SIG-M5 treated with dmso at 0.1 percent for 504 hours (cell line): ENCODE measurements around the gene ATP10A.
"Not testable (repeated sequence)": the region's sequence is repeated elsewhere in the genome, so short reads cannot be mapped to it uniquely, and the experiment has no call there.

Source experiments
- DNase-seq: peaks from one replicate; lab custom pipeline; 2025; ENCODE audit not compliant: unreplicated experiment; lab: John Stamatoyannopoulos, UW

The ATP10A gene

DNA sequence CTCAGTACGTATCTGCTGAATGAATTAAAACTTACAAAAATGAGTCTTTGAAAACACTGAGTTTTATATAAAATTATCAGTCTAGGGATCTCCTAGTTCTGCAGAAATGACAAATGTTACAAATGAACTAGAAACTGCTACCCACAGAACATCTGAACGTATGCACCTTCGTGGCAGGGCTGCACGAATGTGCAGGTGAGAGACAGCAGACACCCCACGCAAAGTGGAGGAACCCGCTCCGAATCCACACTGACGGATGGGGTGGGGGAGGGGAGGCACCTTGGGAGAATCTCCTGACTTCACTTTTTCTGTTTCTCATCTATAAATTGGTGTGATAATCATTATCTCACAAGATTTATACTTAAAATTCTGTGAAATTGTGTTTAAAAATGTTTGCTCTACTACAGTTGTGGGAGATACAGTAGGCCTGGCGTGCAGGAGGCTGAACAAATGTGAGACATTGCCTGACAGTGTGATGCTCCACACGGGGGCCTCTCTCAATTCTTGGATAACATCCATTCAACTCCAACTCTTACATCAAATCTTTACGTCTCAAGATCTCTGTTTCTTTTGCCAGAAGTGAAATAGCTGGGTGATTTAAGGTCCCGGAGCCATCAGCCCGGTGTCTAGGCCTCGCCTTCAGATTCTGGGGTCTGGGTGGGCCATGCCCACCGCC, 86.9 kb downstream of the ATP10A start:
- DNase-seq, result no peak

GRCh38 chr15:25775317-25775912, 87.7 kb downstream of the ATP10A start:
- DNase-seq, result no peak

DNA sequence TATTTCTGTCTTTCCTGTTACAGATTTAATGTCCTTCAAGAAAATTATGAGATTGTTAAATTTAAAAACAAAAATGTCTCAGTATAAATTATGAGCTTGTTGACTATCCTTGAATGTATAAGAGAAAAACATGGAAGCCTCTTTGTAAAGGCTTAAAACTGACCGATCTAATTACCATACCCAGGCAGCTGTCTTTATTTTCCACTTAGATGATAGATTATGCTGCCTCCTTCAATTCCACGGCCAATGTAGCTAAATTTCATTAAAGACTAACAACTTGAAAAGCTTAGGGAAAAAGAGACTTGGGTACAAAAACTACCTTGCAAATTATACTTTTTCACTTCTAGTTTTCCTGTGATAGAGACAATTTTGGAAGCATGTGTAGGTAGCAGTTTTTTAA, 88.3 kb downstream of the ATP10A start:
- no peak for DNase-seq

DNA sequence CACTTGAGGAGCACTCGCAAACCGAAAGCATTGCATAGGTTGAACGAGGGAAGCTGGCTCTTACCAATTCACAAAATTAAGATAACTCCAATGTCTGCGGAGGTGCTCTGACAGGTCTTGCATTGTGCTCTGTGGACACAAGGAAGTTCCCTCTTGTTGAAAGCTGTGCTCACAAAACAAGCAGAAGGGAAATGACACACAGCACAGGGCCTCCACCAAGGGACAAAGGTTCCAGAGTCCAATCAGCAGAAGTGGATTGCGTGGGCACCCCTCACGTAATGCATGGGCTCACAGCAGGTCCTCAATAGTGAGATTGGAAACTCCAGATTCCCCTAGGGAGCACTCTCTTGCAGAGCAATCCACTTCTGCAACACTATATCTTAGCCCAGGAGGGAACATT, 89.9 kb downstream of the ATP10A start:
- DNase-seq, result no peak

DNA sequence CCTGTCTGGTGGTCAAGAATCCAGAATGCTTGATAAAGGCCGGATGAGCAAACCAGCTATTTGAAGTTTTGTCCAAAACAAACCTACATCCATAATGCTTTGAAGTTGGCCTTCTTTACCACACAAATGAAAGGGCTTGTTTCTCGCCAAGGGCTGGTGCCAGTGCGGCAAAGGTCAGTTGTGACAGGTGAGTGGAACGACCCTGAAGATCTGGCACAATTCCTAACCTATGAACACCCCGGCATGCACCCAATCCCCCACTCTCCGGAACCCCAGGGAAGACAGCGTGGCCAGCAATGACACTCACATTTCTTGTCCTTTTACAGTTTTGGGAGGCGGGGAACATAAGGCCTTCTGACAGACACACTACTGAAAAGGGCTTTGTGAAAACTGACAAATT, 90.6 kb downstream of the ATP10A start:
- DNase-seq, result no peak

DNA sequence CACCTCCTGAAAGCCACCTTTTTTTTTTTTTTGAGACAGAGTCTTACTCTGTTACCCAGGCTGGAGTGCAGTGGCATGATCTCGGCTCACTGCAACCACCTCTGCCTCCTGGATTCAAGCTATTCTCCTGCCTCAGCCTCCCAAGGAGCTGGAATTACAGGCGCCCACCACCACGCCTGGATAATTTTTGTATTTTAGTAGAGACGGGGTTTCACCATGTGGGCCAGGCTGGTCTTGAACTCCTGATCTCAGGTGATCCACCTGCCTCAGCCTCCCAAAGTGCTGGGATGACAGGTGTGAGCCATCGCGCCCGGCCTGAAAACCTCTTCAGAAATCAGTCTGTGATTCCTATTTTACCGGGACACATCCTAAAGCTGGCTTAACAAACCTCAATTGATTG, 91.4 kb downstream of the ATP10A start:
- not testable (repeated sequence) for DNase-seq

GRCh38 chr15:25771338-25771706, 91.8 kb downstream of the ATP10A start:
- DNase-seq, result no peak

GRCh38 chr15:25770618-25771337, 92.3 kb downstream of the ATP10A start:
- DNase-seq, result no peak

DNA sequence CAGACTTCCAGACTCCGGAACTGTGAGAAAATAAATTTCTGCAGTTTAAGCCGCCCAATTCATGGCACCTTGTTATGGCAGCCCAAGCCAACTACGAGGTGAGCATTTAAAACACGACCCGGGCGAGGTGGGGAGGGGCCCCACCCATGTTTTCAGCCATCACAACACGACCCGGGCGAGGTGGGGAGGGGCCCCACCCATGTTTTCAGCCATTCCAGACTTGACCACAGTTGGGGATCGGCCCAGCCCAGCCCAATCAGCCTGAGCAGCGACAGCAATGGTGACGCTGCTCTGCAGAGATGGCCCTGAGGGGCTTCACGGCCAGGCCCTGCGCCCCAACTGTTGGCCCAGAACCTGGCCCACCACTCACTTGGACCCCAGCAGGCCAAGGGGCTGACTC, 93.1 kb downstream of the ATP10A start:
- no peak for DNase-seq

DNA sequence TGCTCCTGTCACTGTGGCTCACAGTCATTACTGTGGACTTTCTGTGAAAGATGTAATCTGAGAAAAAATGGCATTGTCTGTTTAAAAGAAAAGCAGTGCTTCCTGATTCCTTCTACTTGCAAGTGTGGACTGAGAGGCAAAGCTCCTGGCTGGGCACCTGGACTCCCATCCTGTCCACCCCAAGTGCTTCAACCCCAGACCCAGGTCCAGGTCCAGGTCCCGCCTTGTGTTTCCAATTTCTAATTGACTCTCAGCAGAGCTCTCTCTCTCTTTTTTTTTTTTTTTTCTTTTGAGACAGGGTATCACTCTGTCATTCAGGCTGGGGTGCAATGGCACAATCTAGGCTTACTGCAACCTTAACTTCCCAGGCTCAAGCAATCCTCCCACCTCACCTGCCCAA, 94.9 kb downstream of the ATP10A start:
- no peak for DNase-seq

GRCh38 chr15:25767356-25768151, 95.6 kb downstream of the ATP10A start:
- no peak for DNase-seq

DNA sequence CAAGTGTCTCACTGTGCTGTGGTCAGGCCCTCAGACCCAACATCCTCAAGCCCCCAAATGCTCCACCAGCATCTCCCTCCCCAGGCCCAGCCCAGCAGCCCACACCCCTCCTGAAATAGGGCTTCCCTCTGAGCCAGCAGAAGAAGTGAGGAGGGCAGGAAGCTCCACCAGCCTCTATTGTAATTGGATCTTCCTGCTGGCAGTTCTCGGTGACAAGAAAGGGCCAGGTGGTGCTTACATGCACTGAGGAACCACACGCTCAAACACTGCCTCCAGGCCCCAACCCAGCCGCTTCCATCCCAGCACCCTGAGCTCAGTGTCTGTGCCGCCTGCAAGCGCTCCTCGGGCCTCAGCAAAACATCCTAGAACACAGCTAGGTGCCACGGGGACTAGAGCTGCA, 96.7 kb downstream of the ATP10A start:
- DNase-seq, result no peak

DNA sequence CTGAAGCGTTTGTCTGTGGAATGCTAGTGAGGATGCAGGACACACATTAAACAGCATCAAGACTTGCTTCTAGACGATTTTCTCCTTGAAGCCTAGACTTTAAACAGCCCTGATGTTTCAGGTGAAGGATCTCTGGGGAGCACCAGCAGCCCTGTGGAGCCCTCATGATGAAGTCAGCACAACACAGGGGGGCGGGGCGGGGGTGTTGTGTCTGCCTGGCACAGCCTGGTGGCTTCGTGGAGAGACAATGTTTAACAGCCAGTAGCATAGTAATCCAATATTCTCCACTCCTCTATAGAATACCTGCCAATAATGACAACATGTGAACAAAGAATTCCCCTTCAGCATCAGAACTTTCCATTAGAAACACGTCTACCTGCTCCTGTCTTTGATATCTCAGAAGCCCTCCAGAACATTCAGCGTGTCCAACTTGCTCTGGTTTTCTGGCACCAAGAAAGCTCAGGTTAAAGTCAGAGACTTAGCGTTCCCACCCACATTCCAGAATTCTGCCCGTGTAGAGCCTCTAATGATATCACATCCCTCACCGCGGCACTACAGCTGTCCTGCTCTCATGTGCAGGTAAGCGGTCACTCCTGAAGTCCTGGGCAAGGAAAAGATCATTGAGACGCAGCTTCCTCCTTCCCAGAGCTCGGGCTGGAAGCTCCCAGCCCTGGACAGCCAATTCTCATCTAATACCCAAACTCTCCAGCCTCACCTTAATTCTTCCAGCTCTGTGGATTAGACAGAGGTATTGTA, 98.0 kb downstream of the ATP10A start:
- DNase-seq, result no peak

- no peak for DNase-seq
Measured at GRCh38 chr15:25763954-25764353, 99.2 kb downstream of the ATP10A start.

DNA sequence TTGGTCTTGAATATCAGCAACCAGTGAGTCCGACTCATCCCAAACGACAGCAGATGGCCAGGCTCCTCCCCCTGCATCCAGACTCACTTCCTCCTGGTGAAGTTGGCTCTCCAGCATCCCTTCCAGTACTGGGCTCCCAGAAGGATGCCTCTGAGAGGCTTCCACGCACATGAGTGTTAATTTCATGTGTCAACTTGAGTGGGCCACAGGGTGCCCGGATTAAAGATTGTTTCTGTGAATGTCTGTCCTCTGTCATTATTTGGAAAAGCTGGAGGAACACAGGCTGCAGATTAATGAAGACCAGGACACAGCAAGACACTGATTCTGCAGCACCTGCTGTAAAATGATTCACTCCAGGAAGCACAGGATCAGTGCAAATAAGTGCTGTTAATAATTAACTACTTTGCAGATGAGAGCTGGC, 99.8 kb downstream of the ATP10A start:
- DNase-seq, result no peak

DNA sequence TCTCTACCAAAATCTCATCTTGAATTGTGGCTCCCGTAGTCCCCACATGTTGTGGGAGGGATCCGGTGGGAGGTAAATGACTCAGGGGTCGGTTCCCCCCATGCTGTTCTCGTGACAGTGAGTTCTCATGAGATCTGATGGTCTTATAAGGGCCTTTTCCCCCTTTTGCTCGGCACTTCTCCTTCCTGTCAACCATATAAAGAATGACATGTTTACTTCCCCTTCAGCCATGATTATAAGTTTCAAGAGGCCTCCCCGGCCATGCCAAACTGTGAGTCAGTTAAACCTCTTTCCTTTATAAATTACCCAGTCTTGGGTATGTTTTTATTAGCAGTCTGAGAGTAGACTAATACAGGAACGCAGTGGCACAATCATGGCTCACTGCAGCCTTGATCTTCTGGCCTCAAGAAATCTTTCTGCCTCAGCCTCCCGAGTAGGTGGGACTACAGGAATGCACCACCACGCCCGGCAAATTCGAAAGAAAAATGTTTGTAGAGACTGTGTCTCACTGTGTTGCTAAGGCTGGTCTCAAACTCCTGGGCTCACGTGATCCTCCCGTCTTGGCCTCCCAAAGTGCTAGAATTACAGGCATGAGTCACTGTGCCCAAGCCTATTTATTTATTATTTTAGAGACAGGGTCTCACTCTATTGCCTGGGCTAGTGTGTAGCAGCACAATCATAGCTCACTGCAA, 101.0 kb downstream of the ATP10A start:
- DNase-seq, result peak; percentile 3

DNA sequence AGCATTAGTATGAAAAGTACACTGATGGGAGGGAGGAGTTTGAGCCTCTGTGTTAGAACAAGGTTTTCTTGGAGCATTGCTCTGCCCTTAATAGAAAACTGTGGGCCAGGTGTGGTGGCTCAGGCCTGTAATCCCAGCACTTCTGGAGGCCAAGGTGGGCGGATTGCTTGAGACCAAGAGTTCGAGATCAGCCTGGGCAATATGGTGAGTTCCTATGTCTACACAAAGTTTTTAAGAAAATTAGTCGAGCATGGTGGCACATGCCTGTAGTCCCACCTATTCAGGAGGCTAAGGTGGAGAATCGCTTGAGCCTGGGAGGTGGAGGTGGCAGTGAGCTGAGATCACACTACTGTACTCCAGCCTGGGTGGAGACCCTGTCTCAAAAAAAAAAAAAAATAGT, 103.7 kb downstream of the ATP10A start:
- no peak for DNase-seq

GRCh38 chr15:25758612-25759011, 104.5 kb downstream of the ATP10A start:
- DNase-seq, result not testable (repeated sequence)

DNA sequence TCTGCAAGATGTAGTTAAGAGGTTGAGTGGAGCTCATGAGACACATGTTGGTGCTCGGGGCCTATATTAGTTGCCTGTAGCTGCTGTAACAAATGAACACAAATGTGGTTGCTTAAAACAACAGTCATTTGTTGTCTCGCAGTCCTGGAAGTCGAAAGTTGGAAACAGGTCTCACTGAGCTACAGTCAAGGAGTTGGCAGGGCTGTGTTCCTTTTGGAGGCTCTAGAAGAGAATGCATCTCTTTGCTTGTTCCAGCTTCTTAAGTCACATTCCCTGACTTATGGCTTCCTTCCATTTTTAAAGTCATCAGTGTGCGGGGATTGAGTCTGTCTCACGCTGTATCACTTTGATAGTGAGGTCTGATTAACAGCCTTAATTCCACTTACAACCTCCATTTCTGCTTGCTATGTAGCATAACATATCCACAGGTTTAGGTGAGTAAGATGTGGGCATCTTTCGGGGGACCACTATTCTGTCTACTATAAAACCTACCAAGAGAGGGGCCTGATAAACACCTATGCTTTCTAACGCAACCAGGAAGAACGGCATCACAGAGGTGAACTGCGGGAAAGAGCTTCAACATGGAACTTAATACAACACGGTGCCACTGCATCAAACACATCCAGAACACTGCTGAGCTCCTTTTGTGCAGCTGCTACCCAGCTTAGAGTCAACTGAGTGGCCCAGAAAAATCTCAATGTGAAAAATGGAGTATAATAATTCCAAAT, 119.4 kb downstream of the ATP10A start:
- no peak for DNase-seq
